ENCODE measurements around the gene TBX15. TPM values are rescaled to one million over a fixed set of nuclear protein-coding genes. Genes with fewer than 3 reads are reported as not detected.

TBX15 gene
- total RNA-seq, 1 donor: 0.63 TPM

- H3K4me3 ChIP-seq (ENCODE audit: low read depth, low read length): no peak overlapping the region
- DNase-seq (ENCODE audit: low read depth): no peak
- TF ChIP-seq CTCF (IDR thresholded peaks at IDR 0.05; ENCODE audit: insufficient read depth, low read length): no peak
Measured at GRCh38 chr1:118878661-118879060, 109.5 kb downstream of the TBX15 start.

DNA sequence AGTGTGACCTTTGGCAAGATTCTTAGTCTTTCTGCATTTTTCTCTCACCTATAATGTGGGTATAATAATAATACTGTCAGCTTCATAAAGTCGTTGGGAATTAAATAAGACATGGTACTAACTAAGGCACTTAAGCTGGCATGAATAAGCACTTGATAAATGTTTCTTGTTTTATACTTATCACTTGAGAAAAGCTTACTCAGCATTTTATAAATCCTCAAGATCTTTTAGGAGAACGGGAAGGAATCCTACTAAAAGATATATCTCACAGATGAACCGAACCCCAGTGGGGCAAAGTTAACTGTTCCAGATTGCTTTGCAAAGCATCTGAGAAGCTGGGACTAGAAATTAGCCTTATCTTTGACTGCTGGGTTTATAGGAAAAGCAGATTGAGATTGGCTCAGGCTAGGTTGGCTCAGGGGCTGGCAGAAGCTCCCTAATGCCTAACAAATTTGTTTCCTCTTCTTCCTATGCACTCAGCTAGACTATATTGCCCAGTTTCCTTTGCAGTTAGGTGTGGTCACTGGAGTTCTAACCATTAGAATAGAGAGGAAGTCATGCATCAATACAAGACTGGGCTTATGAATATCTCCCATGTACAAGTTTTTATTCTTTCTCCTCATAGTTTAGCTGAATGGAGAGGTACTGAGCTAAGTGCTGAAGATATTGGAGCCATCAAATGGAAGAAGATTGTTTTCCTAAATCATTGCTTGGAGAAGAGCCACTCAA, 110.3 kb downstream of the TBX15 start:
- no peak for TF ChIP-seq CTCF (IDR thresholded peaks at IDR 0.05; ENCODE audit: insufficient read depth, low read length)
- H3K4me3 ChIP-seq (ENCODE audit: low read depth, low read length): no peak overlapping the region
- DNase-seq (ENCODE audit: low read depth): no peak

GRCh38 chr1:118871582-118872171, 116.5 kb downstream of the TBX15 start:
- DNase-seq (ENCODE audit: low read depth): no peak
- TF ChIP-seq CTCF (IDR thresholded peaks at IDR 0.05; ENCODE audit: insufficient read depth, low read length): no peak
- H3K4me3 ChIP-seq (ENCODE audit: low read depth, low read length): no peak overlapping the region

DNA sequence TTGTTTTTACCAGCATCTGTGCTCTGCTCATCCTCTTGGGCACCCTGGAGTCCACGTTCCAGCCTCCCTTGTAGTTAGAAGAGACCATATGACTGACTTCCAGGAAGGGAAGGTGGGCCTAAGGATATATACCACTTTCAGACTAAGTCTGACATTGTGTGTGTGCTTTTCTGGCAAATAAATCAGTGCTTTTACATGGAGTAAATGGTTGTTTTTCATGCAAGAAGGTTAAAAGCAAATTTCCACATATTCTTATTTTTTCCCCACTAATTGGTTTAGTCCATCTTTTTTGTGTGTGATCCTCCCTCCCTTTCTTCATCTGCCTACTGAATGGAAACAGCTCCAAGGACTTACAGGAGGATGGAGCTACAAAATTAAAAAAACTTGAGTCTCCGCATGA, 119.8 kb downstream of the TBX15 start:
- H3K4me3 ChIP-seq (ENCODE audit: low read depth, low read length): no peak overlapping the region
- no peak for TF ChIP-seq CTCF (IDR thresholded peaks at IDR 0.05; ENCODE audit: insufficient read depth, low read length)
- no peak for DNase-seq (ENCODE audit: low read depth)

GRCh38 chr1:118866330-118866729, 121.8 kb downstream of the TBX15 start:
- no peak for TF ChIP-seq CTCF (IDR thresholded peaks at IDR 0.05; ENCODE audit: insufficient read depth, low read length)
- no peak for DNase-seq (ENCODE audit: low read depth)
- no peak overlapping the region for H3K4me3 ChIP-seq (ENCODE audit: low read depth, low read length)

DNA sequence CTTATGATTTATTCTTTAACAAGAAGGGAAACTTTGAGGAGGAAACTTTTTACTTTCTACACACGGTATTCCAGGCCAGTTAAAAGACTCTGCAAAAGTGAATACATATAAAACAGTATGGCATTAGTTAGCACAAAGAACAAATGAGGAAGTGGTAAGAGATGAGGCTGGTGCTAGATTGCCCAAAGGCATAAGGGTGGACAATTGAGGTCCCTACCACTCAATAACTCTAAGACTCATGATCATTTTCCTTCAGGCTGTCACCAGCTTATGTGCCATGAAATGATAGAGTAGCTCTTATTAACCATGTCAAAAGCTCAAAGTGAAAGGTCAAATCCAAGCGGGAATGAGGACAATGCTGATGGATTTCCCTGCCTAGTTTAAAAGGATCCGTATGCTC, 124.5 kb downstream of the TBX15 start:
- no peak overlapping the region for H3K4me3 ChIP-seq (ENCODE audit: low read depth, low read length)
- DNase-seq (ENCODE audit: low read depth): no peak
- TF ChIP-seq CTCF (IDR thresholded peaks at IDR 0.05; ENCODE audit: insufficient read depth, low read length): no peak

Data from fibroblast of the aortic adventitia (primary cell).